K562 (cell line): ENCODE measurements around the gene CTDSPL. TPM values are rescaled to one million over a fixed set of nuclear protein-coding genes. Genes with fewer than 3 reads are reported as not detected.

Experiments used
- FOXP1 ChIP-seq: sonication (generic); formaldehyde crosslinking; IDR thresholded peaks from 2 replicates; pipeline ENCODE4 v1.8.0; 2022; ENCODE audit warnings: mild to moderate bottlenecking, missing genetic modification reagents
- HDAC3 ChIP-seq: fragments of 450-650 bp; IDR thresholded peaks from 2 replicates; pipeline ENCODE4 v1.6.1; 2018; ENCODE audit warnings: borderline replicate concordance, mild to moderate bottlenecking, moderate library complexity; ENCODE audit not compliant: partially characterized antibody
- MAFG ChIP-seq: fragments of 450-650 bp; conservative IDR thresholded peaks from 2 replicates; pipeline ENCODE4 v1.6.1; 2016; ENCODE audit warnings: missing genetic modification characterization, missing compliant biosample characterization
- MTF1 ChIP-seq: fragments of 250-450 bp; sonication (Bioruptor Pico); IDR thresholded peaks from 2 replicates; pipeline ENCODE4 v1.9.0; 2021; ENCODE audit warnings: moderate library complexity, mild to moderate bottlenecking, inconsistent platforms, borderline replicate concordance
- NCOA4 ChIP-seq: fragments of 450-650 bp; IDR thresholded peaks from 2 replicates; pipeline ENCODE4 v1.6.1; 2018; ENCODE audit warnings: mild to moderate bottlenecking; ENCODE audit not compliant: partially characterized antibody
- NR1H2 ChIP-seq: sonication (generic); formaldehyde crosslinking; IDR thresholded peaks from 2 replicates; pipeline ENCODE4 v1.4.0; 2020; ENCODE audit warnings: mild to moderate bottlenecking, missing genetic modification reagents
- POLR2H ChIP-seq: IDR thresholded peaks from 2 replicates; pipeline ENCODE4 v1.6.1; 2016; ENCODE audit warnings: missing genetic modification characterization, low read depth, mild to moderate bottlenecking, control low read depth, missing compliant biosample characterization, moderate library complexity
- STAG1 ChIP-seq: sonication (generic); formaldehyde crosslinking; IDR thresholded peaks from 2 replicates; pipeline ENCODE4 v1.5.0; 2020; ENCODE audit warnings: missing genetic modification reagents, borderline replicate concordance
- TCF3 ChIP-seq: sonication (generic); formaldehyde crosslinking; IDR thresholded peaks from 2 replicates; pipeline ENCODE4 v1.4.0; 2020; ENCODE audit warnings: mild to moderate bottlenecking, missing genetic modification reagents
- TEAD4 ChIP-seq, 2 experiments: sonication (generic) in 1 of 2; formaldehyde crosslinking in 1 of 2; IDR thresholded peaks; 2 replicates each; pipeline versions ENCODE4 v1.6.1 to v1.8.0; 2012 to 2022; ENCODE audit warnings: borderline replicate concordance in 1 of 2, inconsistent platforms in 1 of 2, low read length in 1 of 2, mild to moderate bottlenecking in 1 of 2, missing genetic modification reagents in 1 of 2
- U2AF1 ChIP-seq: fragments of 200-400 bp; formaldehyde crosslinking; optimal IDR thresholded peaks from 2 replicates; pipeline ENCODE3; 2017; ENCODE audit warnings: mild to moderate bottlenecking, low read depth, low read length, moderate library complexity
- ZBTB34 ChIP-seq: fragments of 250-450 bp; sonication (Bioruptor Pico); IDR thresholded peaks from 2 replicates; pipeline ENCODE4 v1.8.0; 2021; ENCODE audit warnings: mild to moderate bottlenecking, moderate library complexity
- ZNF24 ChIP-seq: fragments of 450-650 bp; IDR thresholded peaks from 2 replicates; pipeline ENCODE4 v1.6.1; 2016
- ZNF316 ChIP-seq: fragments of 450-650 bp; IDR thresholded peaks from 2 replicates; pipeline ENCODE4 v1.6.1; 2016
- ZNF584 ChIP-seq: fragments of 200-800 bp; sonication (Bioruptor generic); IDR thresholded peaks from 2 replicates; pipeline ENCODE4 v1.6.1; 2016; ENCODE audit warnings: low read depth, mild to moderate bottlenecking, missing genetic modification characterization, missing compliant biosample characterization
- ZNF586 ChIP-seq: fragments of 450-650 bp; formaldehyde crosslinking; conservative IDR thresholded peaks from 2 replicates; pipeline ENCODE4 v1.4.0; 2020; ENCODE audit warnings: mild to moderate bottlenecking, moderate library complexity
- polyA plus RNA-seq, 8 experiments: library from polyadenylated mRNA; depleted of rRNA in 4 of 8; stranded (reverse) in 5 of 8; unstranded in 3 of 8; fragments of >200 nt; fragmentation: Nextera tagmentation in 2 of 8; fragmentation: Illumina TruSeq in 1 of 8; extraction: Ambion mirVana in 2 of 8; extraction: Trizol in 1 of 8; gene quantifications; 2 replicates each; pipeline versions ENCODE4 v1.2.1 to v1.2.3, GENCODE V29; 2011 to 2014; ENCODE audit warnings: inconsistent platforms in 1 of 8, missing spikeins in 1 of 8
- total RNA-seq, 7 experiments: library from RNA; depleted of rRNA in 6 of 7; stranded (reverse); fragments of >200 nt in 6 of 7; fragmentation: Illumina TruSeq in 2 of 7; extraction: Trizol in 2 of 7; gene quantifications; 2 replicates each; pipeline versions ENCODE4 v1.2.1 to v1.2.3, GENCODE V29; 2011 to 2021; ENCODE audit warnings: low replicate concordance in 1 of 7
- TF ChIP-seq, protein P1 (sequence below): fragments of 450-650 bp; IDR thresholded peaks from 2 replicates; pipeline ENCODE4 v1.6.1; 2016; ENCODE audit warnings: low read depth
- TF ChIP-seq, protein P2 (sequence below): IDR thresholded peaks from 3 replicates; pipeline ENCODE4 v1.6.1; 2011; ENCODE audit warnings: borderline replicate concordance, mild to moderate bottlenecking; ENCODE audit not compliant: insufficient read length, insufficient read depth

CTDSPL gene
- total and polyA plus RNA-seq, 9 of the 15 experiments (the other 6 are each of a cell fraction or from before 2014, with no cell fraction given) = 5.1 to 19.3 (median 11.3) TPM

DNA sequence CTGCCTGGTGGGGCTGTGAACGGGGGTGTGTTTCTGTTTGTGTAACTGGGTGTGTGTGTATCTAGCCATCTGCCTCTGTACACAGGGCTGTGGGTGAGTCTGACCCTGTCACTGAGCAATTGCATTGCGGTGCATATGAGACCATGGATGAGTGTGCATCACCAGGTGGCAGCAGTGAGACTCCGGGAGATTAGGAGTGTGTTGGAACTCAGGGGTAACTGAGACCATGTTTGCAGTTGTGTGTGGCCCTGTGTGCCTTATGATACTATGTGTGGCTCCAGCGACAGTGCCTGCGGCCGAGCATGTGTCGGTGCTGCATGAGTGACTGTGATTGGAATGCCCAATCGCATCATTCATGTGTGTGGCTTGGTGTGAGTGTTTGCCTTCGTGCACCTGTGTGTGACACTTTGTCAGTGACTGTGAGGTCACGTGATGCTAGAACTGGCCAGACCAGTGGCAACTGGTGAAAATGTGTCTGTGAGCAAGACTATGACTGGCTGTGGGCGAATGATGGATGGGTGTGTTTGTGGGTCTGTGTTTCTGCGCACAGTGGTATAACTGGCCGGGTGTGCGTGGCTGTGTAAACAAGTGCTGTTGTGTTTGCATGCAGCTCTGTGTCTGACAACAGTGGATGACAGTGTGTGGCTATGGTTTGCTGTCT is 142.9 kb downstream of the CTDSPL start (continued):
- TF ChIP-seq, protein P1, sequence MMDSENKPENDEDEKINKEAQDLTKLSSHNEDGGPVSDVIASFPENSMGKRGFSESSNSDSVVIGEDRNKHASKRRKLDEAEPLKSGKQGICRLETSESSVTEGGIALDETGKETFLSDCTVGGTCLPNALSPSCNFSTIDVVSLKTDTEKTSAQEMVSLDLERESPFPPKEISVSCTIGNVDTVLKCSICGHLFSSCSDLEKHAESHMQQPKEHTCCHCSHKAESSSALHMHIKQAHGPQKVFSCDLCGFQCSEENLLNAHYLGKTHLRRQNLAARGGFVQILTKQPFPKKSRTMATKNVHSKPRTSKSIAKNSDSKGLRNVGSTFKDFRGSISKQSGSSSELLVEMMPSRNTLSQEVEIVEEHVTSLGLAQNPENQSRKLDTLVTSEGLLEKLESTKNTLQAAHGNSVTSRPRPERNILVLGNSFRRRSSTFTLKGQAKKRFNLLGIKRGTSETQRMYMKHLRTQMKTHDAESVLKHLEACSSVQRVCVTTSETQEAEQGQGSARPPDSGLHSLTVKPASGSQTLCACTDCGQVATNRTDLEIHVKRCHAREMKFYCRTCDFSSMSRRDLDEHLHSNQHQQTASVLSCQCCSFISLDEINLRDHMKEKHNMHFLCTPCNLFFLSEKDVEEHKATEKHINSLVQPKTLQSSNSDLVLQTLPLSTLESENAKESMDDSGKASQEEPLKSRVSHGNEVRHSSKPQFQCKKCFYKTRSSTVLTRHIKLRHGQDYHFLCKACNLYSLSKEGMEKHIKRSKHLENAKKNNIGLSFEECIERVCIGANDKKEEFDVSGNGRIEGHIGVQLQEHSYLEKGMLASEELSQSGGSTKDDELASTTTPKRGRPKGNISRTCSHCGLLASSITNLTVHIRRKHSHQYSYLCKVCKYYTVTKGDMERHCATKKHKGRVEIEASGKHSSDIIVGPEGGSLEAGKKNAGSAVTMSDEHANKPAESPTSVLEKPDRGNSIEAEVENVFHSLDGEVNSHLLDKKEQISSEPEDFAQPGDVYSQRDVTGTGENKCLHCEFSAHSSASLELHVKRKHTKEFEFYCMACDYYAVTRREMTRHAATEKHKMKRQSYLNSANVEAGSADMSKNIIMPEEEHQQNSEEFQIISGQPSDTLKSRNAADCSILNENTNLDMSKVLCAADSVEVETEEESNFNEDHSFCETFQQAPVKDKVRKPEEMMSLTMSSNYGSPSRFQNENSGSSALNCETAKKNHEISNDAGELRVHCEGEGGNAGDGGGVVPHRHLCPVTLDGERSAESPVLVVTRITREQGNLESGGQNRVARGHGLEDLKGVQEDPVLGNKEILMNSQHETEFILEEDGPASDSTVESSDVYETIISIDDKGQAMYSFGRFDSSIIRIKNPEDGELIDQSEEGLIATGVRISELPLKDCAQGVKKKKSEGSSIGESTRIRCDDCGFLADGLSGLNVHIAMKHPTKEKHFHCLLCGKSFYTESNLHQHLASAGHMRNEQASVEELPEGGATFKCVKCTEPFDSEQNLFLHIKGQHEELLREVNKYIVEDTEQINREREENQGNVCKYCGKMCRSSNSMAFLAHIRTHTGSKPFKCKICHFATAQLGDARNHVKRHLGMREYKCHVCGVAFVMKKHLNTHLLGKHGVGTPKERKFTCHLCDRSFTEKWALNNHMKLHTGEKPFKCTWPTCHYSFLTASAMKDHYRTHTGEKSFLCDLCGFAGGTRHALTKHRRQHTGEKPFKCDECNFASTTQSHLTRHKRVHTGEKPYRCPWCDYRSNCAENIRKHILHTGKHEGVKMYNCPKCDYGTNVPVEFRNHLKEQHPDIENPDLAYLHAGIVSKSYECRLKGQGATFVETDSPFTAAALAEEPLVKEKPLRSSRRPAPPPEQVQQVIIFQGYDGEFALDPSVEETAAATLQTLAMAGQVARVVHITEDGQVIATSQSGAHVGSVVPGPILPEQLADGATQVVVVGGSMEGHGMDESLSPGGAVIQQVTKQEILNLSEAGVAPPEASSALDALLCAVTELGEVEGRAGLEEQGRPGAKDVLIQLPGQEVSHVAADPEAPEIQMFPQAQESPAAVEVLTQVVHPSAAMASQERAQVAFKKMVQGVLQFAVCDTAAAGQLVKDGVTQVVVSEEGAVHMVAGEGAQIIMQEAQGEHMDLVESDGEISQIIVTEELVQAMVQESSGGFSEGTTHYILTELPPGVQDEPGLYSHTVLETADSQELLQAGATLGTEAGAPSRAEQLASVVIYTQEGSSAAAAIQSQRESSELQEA = no peak
- peak; percentile 81; the same call in 1 of the 2 replicates for TF ChIP-seq FOXP1 (CRISPR knock-in tag)
- TF ChIP-seq ZNF316 = no peak
- no peak for TF ChIP-seq TCF3
- TF ChIP-seq STAG1 = no peak; the same call in 1 of the 2 replicates
- no peak for TF ChIP-seq NR1H2 (CRISPR knock-in tag)
- TF ChIP-seq U2AF1 = no peak
- TF ChIP-seq ZNF24 = no peak
- TF ChIP-seq NCOA4 = no peak
- TF ChIP-seq POLR2H = no peak
- no peak for TF ChIP-seq ZBTB34 (CRISPR knock-in tag)
- TF ChIP-seq TEAD4 (IDR thresholded peaks at IDR 0.05; ENCODE audit: low read length) = no peak
- 0 out of 2 replicates have a peak, but pooled peaks have one; percentile 27 for TF ChIP-seq TEAD4 (CRISPR knock-in tag; IDR thresholded peaks at IDR 0.05; ENCODE audit: borderline replicate concordance)
- no peak for TF ChIP-seq HDAC3
- no peak for TF ChIP-seq ZNF586 (CRISPR knock-in tag)
- TF ChIP-seq MAFG = no peak
- no peak for TF ChIP-seq ZNF584 (CRISPR knock-in tag)
- TF ChIP-seq, protein P2, sequence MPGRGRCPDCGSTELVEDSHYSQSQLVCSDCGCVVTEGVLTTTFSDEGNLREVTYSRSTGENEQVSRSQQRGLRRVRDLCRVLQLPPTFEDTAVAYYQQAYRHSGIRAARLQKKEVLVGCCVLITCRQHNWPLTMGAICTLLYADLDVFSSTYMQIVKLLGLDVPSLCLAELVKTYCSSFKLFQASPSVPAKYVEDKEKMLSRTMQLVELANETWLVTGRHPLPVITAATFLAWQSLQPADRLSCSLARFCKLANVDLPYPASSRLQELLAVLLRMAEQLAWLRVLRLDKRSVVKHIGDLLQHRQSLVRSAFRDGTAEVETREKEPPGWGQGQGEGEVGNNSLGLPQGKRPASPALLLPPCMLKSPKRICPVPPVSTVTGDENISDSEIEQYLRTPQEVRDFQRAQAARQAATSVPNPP = no peak
- TF ChIP-seq MTF1 (CRISPR knock-in tag) = no peak
